Effector memory CD4-positive, alpha-beta T cell (primary cell): ENCODE data around the gene MARCHF9.

Experiments used
- DNase-seq, 3 donors: peaks; one replicate each; pipeline ENCODE4 v3.0.0-alpha.2; 2020
- H3K27ac ChIP-seq: 2 replicates; pipeline ENCODE4 v1.7.0; 2013; ENCODE audit warnings: mild to moderate bottlenecking, low read length, moderate library complexity; ENCODE audit not compliant: insufficient read depth, poor library complexity, severe bottlenecking
- H3K27me3 ChIP-seq: replicated peaks from 2 replicates; pipeline ENCODE4 v1.7.0; 2013; ENCODE audit warnings: mild to moderate bottlenecking, low read length; ENCODE audit not compliant: insufficient read depth, control insufficient read depth, poor library complexity, severe bottlenecking
- H3K36me3 ChIP-seq: 2 replicates; pipeline ENCODE4 v1.7.0; 2013; ENCODE audit warnings: mild to moderate bottlenecking, low read length, moderate library complexity; ENCODE audit not compliant: control insufficient read depth, insufficient read depth
- H3K4me1 ChIP-seq: 2 replicates; pipeline ENCODE4 v1.7.0; 2013; ENCODE audit warnings: low read length, mild to moderate bottlenecking; ENCODE audit not compliant: control insufficient read depth, insufficient read depth, poor library complexity, severe bottlenecking
- H3K4me3 ChIP-seq: 2 replicates; pipeline ENCODE4 v1.7.0; 2013; ENCODE audit warnings: low read length, low read depth, mild to moderate bottlenecking; ENCODE audit not compliant: insufficient read depth, poor library complexity, severe bottlenecking
- H3K9me3 ChIP-seq: 2 replicates; pipeline ENCODE4 v1.7.0; 2013; ENCODE audit warnings: mild to moderate bottlenecking, low read length, moderate library complexity; ENCODE audit not compliant: control insufficient read depth

MARCHF9 gene

DNA sequence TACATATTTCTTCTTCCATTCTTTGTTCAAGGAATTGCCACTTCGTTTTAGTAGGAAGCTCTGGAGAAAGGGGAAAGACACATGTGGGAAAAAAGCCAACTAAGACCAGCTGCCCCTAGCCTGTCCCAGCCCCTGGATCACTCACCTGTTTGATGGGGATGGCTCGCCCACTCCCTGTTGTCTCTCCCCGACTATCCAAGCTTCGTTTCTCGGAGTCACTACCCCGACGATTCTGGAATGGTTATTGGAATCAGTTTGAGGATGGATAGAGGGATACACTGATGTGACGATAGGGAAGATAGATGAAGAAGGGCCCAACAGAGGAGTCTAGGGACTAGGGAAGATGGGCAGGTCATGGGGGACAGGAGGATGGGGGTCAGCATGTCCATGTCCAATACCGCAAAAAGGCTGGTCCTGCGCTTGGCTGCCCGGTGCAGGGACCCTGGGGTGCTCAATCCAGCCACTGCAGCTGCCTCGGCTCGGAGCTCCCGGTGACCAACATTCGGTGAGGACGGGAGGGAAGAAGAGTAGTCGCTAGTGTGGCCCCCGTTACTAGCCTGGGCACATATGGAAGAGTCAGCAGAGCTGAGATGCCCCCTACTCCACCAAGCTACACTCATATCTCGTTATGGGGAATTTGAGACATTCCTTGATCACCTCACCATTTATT, 23.4 kb upstream of the MARCHF9 start:
- H3K27ac ChIP-seq = no peak overlapping the region
- no peaks in the 10 kb centered on the region for H3K4me1 ChIP-seq
- peaks cover 96% of the 10 kb centered on the region for H3K36me3 ChIP-seq
- no peak for DNase-seq
- no peak overlapping the region for H3K4me3 ChIP-seq
- no peaks in the 10 kb centered on the region for H3K9me3 ChIP-seq
- H3K27me3 ChIP-seq = no peaks in the 10 kb centered on the region

DNA sequence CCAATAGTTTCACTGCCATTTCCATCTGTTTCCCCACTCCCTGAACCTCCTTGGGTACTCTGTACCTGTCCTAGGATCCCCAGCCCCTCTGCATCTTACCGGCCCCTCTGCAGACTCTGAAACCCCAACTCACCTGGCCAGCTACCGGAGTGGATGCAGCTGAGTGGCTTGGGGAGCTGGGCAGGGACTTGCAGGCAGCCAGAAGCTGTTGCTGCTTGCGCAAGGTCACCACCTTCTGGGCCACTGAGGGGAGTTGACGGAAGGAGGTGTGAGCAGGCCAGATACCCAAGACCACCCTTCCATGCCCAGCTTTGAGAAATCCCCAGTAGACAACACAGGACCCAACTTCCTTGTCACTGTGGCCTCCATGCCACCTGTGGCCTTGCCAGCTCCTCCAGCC, 22.6 kb upstream of the MARCHF9 start:
- H3K9me3 ChIP-seq = no peaks in the 10 kb centered on the region
- no peak overlapping the region for H3K4me3 ChIP-seq
- no peak overlapping the region for H3K27ac ChIP-seq
- peaks cover 96% of the 10 kb centered on the region for H3K36me3 ChIP-seq
- no peaks in the 10 kb centered on the region for H3K4me1 ChIP-seq
- H3K27me3 ChIP-seq = no peaks in the 10 kb centered on the region
- no peak for DNase-seq

DNA sequence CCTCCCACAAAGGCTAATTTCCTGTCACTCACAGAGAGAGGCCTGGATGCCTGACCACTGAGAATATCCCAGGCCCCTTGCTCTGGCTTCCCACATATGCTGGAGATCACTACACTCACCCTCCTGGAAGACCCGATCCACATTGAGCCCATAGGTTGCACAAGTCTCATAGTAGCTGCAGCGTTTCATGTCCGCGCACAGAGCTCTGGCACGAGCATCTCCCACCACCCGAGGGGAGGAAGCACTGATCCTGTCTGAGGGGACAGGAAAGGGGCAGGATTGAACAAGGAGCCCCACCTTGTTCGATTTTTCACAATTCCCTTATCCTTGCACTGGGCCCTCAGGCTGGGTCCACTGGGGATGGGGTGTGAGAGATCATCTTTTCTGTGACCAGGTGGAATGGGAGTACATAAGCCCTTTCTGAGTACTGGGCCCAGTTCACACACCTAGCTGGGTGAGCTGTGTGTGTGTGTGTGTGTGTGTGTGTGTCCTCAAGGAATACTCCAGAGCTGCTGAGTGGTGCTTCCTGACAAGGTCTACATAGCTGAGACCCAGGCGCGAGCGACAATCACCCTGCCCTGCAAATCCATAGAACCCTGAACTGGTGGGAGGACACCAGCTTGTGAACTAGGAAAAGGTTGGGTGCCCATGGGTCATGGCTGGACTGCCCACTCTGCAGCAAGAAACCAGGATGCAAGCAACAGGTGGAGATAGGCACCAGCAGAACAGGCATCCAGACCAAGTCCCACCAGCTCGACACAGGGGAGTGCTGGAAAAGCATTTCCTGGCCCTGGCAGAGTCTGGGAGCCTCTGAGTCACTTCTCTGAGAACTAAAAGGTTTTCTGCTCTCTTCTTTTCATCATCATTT, 21.9 kb upstream of the MARCHF9 start:
- no peak overlapping the region for H3K27ac ChIP-seq
- no peak for DNase-seq
- no peaks in the 10 kb centered on the region for H3K9me3 ChIP-seq
- peaks cover 95% of the 10 kb centered on the region for H3K36me3 ChIP-seq
- no peaks in the 10 kb centered on the region for H3K27me3 ChIP-seq
- H3K4me3 ChIP-seq = no peak overlapping the region
- no peaks in the 10 kb centered on the region for H3K4me1 ChIP-seq

DNA sequence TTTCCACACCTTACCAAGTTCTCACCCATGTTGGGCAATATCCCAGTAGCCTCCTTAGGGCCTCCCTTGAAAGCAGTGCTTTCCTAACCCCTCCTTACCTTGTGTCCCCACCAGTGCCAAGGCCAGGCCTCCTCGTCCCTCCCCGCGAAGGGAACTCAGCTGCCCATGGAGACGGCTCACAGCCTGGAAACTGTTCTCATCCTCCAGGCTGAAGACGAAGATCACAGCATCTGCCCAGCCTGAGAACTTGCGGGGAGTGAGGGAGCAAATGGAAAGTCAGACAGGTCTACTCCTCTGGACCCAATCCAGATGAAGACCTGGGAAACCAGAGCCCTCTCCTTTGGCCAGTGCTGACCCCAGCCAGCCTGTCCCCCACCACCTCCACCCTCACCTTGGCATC, 21.0 kb upstream of the MARCHF9 start:
- Histone ChIP-seq H3K36me3 (peaks cover 87% of the 10 kb centered on the region), H3K4me1 (peaks cover 5% of the 10 kb centered on the region), H3K4me3 (no peak overlapping the region), H3K27me3 (no peaks in the 10 kb centered on the region), H3K27ac (no peak overlapping the region), H3K9me3 (no peaks in the 10 kb centered on the region)
- DNase-seq = no peak

DNA sequence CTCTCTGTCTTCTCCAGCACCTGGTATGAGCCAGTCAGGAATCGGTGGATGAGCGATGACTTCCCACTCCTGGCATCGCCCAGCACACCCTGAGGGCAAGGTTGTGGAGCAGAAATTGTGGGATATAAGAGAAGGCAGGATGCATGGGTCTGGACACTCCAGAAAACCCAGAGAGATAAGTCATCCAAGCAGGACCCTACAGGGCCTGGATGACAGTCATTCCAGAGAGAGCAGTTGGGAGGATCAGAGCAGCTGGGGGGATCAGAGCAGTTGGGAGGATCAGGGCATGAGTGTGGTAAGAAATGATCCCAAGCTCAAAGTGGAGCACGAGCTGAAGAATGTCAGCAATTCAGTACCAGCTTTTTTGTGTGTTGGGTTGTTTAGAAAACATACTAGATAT, 20.3 kb upstream of the MARCHF9 start:
- peaks cover 86% of the 10 kb centered on the region for H3K36me3 ChIP-seq
- H3K27ac ChIP-seq = no peak overlapping the region
- H3K4me3 ChIP-seq = no peak overlapping the region
- peaks cover 11% of the 10 kb centered on the region for H3K4me1 ChIP-seq
- no peaks in the 10 kb centered on the region for H3K27me3 ChIP-seq
- DNase-seq = no peak
- H3K9me3 ChIP-seq = no peaks in the 10 kb centered on the region

DNA sequence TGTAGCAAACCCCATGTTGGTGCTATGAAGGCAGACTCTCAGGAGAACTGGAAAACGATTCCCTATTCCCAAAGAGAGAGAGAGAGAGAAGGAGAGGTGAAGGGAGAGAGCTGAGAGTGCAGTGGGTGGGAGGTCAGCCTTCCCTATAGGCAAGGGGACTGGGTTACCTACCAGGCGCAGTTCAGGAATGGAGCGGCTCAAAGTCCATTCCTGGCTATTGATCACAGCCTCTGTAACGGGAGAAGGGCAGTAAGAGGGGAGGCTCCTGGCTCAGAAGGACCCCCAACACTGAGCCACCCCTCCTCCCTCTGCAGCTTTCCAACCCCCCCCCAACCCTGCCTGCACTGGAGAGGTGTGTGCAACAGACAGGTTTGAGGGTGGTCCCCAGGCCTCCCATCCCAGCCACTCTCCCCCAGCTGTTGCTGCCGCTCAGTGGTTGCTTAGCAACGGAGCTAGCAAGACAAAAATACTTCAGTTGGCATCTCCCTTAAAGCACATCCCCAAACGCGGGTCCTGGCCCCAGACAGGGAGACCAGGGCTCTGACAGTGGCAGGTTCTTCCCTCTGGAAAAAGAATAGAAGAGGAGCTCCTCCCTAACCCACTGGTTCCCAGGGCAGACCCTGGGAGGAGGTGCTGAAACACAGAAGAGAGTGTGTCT, 19.6 kb upstream of the MARCHF9 start:
- Histone ChIP-seq H3K36me3 (peaks cover 86% of the 10 kb centered on the region), H3K4me3 (no peak overlapping the region), H3K27me3 (no peaks in the 10 kb centered on the region), H3K9me3 (no peaks in the 10 kb centered on the region), H3K4me1 (peaks cover 19% of the 10 kb centered on the region), H3K27ac (no peak overlapping the region)
- no peak for DNase-seq

DNA sequence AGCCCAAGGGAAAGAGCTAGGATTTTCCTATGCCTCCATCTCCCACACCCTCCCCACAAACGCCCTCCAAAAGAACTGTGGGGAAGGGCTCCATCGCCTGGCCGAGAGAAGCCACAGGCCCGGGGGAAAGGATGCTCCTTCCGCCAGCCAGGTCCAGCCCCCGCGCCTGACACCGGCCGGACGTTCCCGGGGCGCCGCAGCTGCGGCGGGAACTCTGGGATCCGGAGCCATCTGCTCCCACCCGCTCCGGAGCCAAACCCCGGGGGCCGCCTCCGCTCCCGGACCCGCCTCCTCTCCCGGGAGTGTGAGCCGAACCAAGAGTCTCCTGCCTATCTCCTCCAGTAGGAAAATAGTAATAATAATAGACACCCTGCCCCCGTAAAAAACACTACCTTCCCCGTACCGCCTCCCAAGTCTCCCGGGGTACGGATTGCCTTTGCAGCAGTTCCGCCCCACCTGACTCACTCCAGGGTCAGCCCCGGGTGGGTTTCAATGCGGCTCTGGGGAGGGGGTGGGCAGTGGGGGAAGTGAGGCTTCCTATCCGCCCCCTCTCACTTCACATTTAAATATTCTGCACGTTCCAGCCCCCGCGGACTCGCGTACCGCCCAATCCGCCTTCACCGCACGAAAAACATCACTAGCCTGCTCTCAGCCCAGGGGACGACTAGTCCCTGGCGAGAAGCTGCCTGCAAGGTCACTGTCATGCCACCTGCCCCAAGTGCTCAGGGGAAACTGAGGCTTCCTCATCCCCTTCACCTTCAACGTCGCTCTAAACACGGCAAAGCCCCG, 18.8 kb upstream of the MARCHF9 start:
- no peaks in the 10 kb centered on the region for H3K9me3 ChIP-seq
- H3K27me3 ChIP-seq = no peaks in the 10 kb centered on the region

DNA sequence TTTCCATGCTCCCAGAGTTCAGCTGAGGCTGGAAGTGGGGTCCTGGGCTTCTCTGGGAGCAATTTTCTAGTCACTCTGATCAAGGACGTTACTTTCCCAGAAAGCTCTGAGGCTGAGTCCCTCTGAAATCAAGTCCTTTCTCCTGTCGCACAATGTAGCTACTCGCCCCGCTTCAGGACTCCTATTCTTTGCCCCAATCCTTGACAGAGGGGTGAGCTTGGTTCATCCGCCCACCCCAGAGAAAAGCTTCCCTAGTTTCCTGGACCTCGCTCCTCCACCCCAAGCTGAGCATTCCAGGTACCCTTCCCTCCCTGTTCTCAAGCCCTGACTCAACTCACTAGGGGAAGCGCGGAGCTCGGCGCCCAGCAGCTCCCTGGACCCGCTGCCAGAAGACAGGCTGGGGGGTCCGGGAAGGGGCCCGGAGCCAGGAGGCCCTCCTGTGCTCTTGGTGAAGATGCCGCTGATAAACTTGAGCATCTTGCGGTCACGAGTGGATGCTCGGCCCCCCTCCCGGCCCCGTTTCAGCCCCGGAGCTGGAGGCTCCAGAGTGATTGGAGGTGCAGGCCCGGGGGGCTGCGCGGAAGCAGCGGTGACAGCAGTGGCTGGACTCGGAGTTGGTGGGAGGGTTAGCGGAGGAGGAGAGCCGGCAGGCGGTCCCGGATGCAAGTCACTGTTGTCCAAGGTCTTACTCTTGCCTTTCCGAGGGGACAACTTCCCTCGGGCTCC, 18.0 kb upstream of the MARCHF9 start:
- Histone ChIP-seq H3K27ac (no peak overlapping the region), H3K36me3 (peaks cover 71% of the 10 kb centered on the region), H3K4me1 (peaks cover 31% of the 10 kb centered on the region), H3K4me3 (no peak overlapping the region), H3K27me3 (no peaks in the 10 kb centered on the region), H3K9me3 (no peaks in the 10 kb centered on the region)
- DNase-seq = no peak

More for the DNA sequence above, 18.8 kb upstream of the MARCHF9 start:
- no peak overlapping the region for H3K4me3 ChIP-seq
- peaks cover 78% of the 10 kb centered on the region for H3K36me3 ChIP-seq
- H3K4me1 ChIP-seq = peaks cover 26% of the 10 kb centered on the region
- DNase-seq = no peak
- no peak overlapping the region for H3K27ac ChIP-seq
